ENCODE data around the gene KRTAP16-1. TPM values are rescaled to one million over a fixed set of nuclear protein-coding genes. Genes with fewer than 3 reads are reported as not detected.

KRTAP16-1 gene
- total and polyA plus RNA-seq, 2 of the 4 experiments (the other 2 are of a cell fraction) = not detected

GRCh38 chr17:41339571-41340172, 30.6 kb upstream of the KRTAP16-1 start:
- Histone ChIP-seq H3K56ac (ENCODE audit: extremely low read depth, insufficient read depth, low read length) (no peak overlapping the region), H3K9me3 (ENCODE audit: control insufficient read depth, insufficient read depth, low read length) (peaks cover 7% of the 10 kb centered on the region), H4K20me1 (ENCODE audit: insufficient read depth, low read length) (no peaks in the 10 kb centered on the region), H2BK5ac (ENCODE audit: low read depth, low read length, poor library complexity, severe bottlenecking) (no peak overlapping the region), H3K9me1 (ENCODE audit: insufficient read depth, low read length) (no peaks in the 10 kb centered on the region), H4K8ac (ENCODE audit: low read depth in 2 of 2, low read length in 2 of 2) (0 out of 4 replicates have a peak overlapping the region, but pooled peaks of 1 of the 2 experiments have one; percentile 6), H2AK9ac (replicated peaks; ENCODE audit: low read depth, low read length, poor library complexity) (no peak overlapping the region), H3K4ac (ENCODE audit: low read depth, low read length) (no peak overlapping the region), H4K5ac (ENCODE audit: low read depth, low read length) (peak overlapping the region; percentile 54), H2BK15ac (ENCODE audit: low read depth, low read length) (no peak overlapping the region), H3K79me1 (ENCODE audit: low read depth in 1 of 2, low read length in 2 of 2) (no peaks in the 10 kb centered on the region), H4K91ac (ENCODE audit: insufficient read depth, low read depth, low read length) (peak overlapping the region; percentile 40; the same call in 1 of the 2 replicates), H2AFZ (replicated peaks; ENCODE audit: low read length, poor library complexity) (no peak overlapping the region), H3K27ac (ENCODE audit: insufficient read depth, low read length) (no peak overlapping the region), H2AK5ac (ENCODE audit: low read depth, low read length) (no peak overlapping the region), H3K4me3 (ENCODE audit: insufficient read depth, low read depth, low read length) (no peak overlapping the region), H3K14ac (replicated peaks; ENCODE audit: low read depth, low read length) (peak overlapping the region; percentile 28; the same call in 1 of the 2 replicates), H3K4me1 (ENCODE audit: control insufficient read depth, insufficient read depth, low read length) (peaks cover 6% of the 10 kb centered on the region), H3K18ac (ENCODE audit: low read depth, low read length) (peak overlapping the region; percentile 63; the same call in 1 of the 2 replicates), H3K27me3 (ENCODE audit: control insufficient read depth, insufficient read depth, low read length) (peaks cover 3% of the 10 kb centered on the region), H2BK120ac (ENCODE audit: low read depth, low read length) (no peak overlapping the region), H2BK20ac (ENCODE audit: low read depth, low read length) (peak overlapping the region; percentile 13), H3K23ac (ENCODE audit: low read depth, low read length) (no peak overlapping the region), H3K4me2 (ENCODE audit: low read depth, low read length) (no peak overlapping the region), H3K9ac (ENCODE audit: low read depth, low read length) (no peak overlapping the region), H3K36me3 (ENCODE audit: control insufficient read depth, insufficient read depth, low read length) (no peaks in the 10 kb centered on the region)
- DNase-seq (no peak), ATAC-seq (ENCODE audit: low read depth) (no peak; the same call in 1 of the 2 replicates)
- ChIA-PET CTCF (interaction anchor here (1.2 kb wide), 1 partner anchor 10 kb away, joined by 5 read pairs; no protein-coding TSS in a partner anchor), POLR2A (ENCODE audit: unreplicated experiment) (no interaction called here)
- dilution Hi-C loops (cut with HindIII; ENCODE audit: low sequenced_read_pairs, unreplicated experiment) = no loop called here
- 13% methylated on average over 1 of the region's 2 CpGs; no CpG with 5 or more reads in 1 of the 2 experiments for WGBS, 2 experiments (ENCODE audit: extremely low coverage in 2 of 2, insufficient read length in 1 of 2)
- intact Hi-C loops (cut with micrococcal nuclease) = no loop called here
- no TSS peak for BruUV-seq (replicated peaks)
- TF ChIP-seq MAFK (IDR thresholded peaks at IDR 0.05; ENCODE audit: low read depth, low read length) (no peak), RCOR1 (IDR thresholded peaks at IDR 0.05; ENCODE audit: insufficient replicate concordance, low read length) (no peak), USF2 (IDR thresholded peaks at IDR 0.05; ENCODE audit: low read depth, low read length) (no peak), RFX5 (IDR thresholded peaks at IDR 0.05; ENCODE audit: low read depth, low read length) (no peak), FOS (IDR thresholded peaks at IDR 0.05; ENCODE audit: low read depth, low read length) (no peak)
- in situ Hi-C loops (cut with MboI; ENCODE audit: low sequenced_read_pairs) = no loop called here

Data from IMR-90 (cell line).